GM23338 (cell line): ENCODE measurements around the gene RRP8. TPM values are rescaled to one million over a fixed set of nuclear protein-coding genes. Genes with fewer than 3 reads are reported as not detected.

ENCODE experiments used
- REST ChIP-seq: IDR thresholded peaks from one replicate; pipeline ENCODE4 v1.6.1; 2018; ENCODE audit warnings: antibody characterized with exemption; ENCODE audit not compliant: unreplicated experiment
- polyA plus RNA-seq: library from polyadenylated mRNA; unstranded; fragments of >200 nt; fragmentation: Nextera tagmentation; extraction: Ambion mirVana; gene quantifications from 2 replicates; pipeline ENCODE4 v1.2.1, GENCODE V29; 2016
- total RNA-seq: library from RNA; depleted of rRNA; stranded (reverse); fragments of >200 nt; shearing (Covaris generic); gene quantifications from 2 replicates; pipeline ENCODE4 v1.2.3, GENCODE V29; 2014; rRNA removed

Gene RRP8
- total and polyA plus RNA-seq, 2 experiments from 2014 or later: 7.4 to 13.7 TPM

- no peak for TF ChIP-seq REST
These were observed 57.4 kb downstream of the RRP8 start (continued) for GRCh38 chr11:6545917-6546605.

Other genes starting within 250 kb of the RRP8 start
- gene SMPD1, start 213.1 kb downstream of the RRP8 start, total RNA-seq: 0.70 and 0.76 TPM in 2 replicates
- 0.92 and 0.97 TPM in 2 replicates for gene SMPD1, start 213.1 kb downstream of the RRP8 start, polyA plus RNA-seq
- gene APBB1, start 184.5 kb downstream of the RRP8 start, total RNA-seq: 24.7 and 26.6 TPM in 2 replicates
- 10.6 and 12.1 TPM in 2 replicates for gene APBB1, start 184.5 kb downstream of the RRP8 start, polyA plus RNA-seq
- 0.50 and 0.63 TPM in 2 replicates for gene HPX, start 162.6 kb downstream of the RRP8 start, total RNA-seq
- gene HPX, start 162.6 kb downstream of the RRP8 start, polyA plus RNA-seq: 0.47 and 0.71 TPM in 2 replicates
- 15.0 and 21.1 TPM in 2 replicates for gene TRIM3, start 129.7 kb downstream of the RRP8 start, total RNA-seq
- 7.3 and 7.9 TPM in 2 replicates for gene TRIM3, start 129.7 kb downstream of the RRP8 start, polyA plus RNA-seq
- gene ARFIP2, start 122.3 kb downstream of the RRP8 start, total RNA-seq: 61.5 and 65.4 TPM in 2 replicates
- 34.8 and 35.4 TPM in 2 replicates for gene ARFIP2, start 122.3 kb downstream of the RRP8 start, polyA plus RNA-seq
- 54.2 and 76.4 TPM in 2 replicates for gene TIMM10B, start 122.1 kb downstream of the RRP8 start, total RNA-seq
- gene TIMM10B, start 122.1 kb downstream of the RRP8 start, polyA plus RNA-seq: 25.0 and 30.8 TPM in 2 replicates
- gene DNHD1, start 106.3 kb downstream of the RRP8 start, total RNA-seq: 7.2 and 9.6 TPM in 2 replicates
- 2.5 and 3.6 TPM in 2 replicates for gene DNHD1, start 106.3 kb downstream of the RRP8 start, polyA plus RNA-seq
- 75.1 and 91.0 TPM in 2 replicates for gene ILK, start 158 bp upstream of the RRP8 start, total RNA-seq
- gene ILK, start 158 bp upstream of the RRP8 start, polyA plus RNA-seq: 62.6 and 64.5 TPM in 2 replicates
- 102 and 108 TPM in 2 replicates for gene TAF10, start 8.6 kb upstream of the RRP8 start, total RNA-seq
- gene TAF10, start 8.6 kb upstream of the RRP8 start, polyA plus RNA-seq: 253 and 277 TPM in 2 replicates
- gene TPP1, start 15.8 kb upstream of the RRP8 start, total RNA-seq: 49.7 and 73.5 TPM in 2 replicates
- gene TPP1, start 15.8 kb upstream of the RRP8 start, polyA plus RNA-seq: 18.7 and 21.7 TPM in 2 replicates
- 16.5 and 20.7 TPM in 2 replicates for gene DCHS1, start 52.2 kb upstream of the RRP8 start, total RNA-seq
- 1.9 and 2.3 TPM in 2 replicates for gene DCHS1, start 52.2 kb upstream of the RRP8 start, polyA plus RNA-seq
- gene MRPL17, start 79.7 kb upstream of the RRP8 start, total RNA-seq: 26.7 and 53.8 TPM in 2 replicates
- gene MRPL17, start 79.7 kb upstream of the RRP8 start, polyA plus RNA-seq: 81.8 and 85.5 TPM in 2 replicates
- gene OR2AG2, start 168.4 kb upstream of the RRP8 start, total RNA-seq: 0.31 and 0.45 TPM in 2 replicates
- gene OR2AG2, start 168.4 kb upstream of the RRP8 start, polyA plus RNA-seq: 0.11 and 0.26 TPM in 2 replicates
- gene OR2AG1, start 179.4 kb upstream of the RRP8 start, total RNA-seq: 0.04 TPM in 1 of 2 replicates, not detected in the other
- gene OR2AG1, start 179.4 kb upstream of the RRP8 start, polyA plus RNA-seq: 0.07 and 0.16 TPM in 2 replicates
- gene OR6A2, start 196.1 kb upstream of the RRP8 start, total RNA-seq: 0.97 and 1.7 TPM in 2 replicates
- 0.06 and 0.07 TPM in 2 replicates for gene OR6A2, start 196.1 kb upstream of the RRP8 start, polyA plus RNA-seq
- not detected in 2 replicates for gene OR10A5, start 242.1 kb upstream of the RRP8 start, total RNA-seq
- 0.37 TPM in 1 of 2 replicates, not detected in the other for gene OR10A5, start 242.1 kb upstream of the RRP8 start, polyA plus RNA-seq